ENCODE measurements around the gene FCHSD1. TPM values are rescaled to one million over a fixed set of nuclear protein-coding genes. Genes with fewer than 3 reads are reported as not detected.

The FCHSD1 gene
- polyA plus RNA-seq, 1 of the 3 experiments (the other 2 are of a cell fraction) = 49.2 TPM

DNA sequence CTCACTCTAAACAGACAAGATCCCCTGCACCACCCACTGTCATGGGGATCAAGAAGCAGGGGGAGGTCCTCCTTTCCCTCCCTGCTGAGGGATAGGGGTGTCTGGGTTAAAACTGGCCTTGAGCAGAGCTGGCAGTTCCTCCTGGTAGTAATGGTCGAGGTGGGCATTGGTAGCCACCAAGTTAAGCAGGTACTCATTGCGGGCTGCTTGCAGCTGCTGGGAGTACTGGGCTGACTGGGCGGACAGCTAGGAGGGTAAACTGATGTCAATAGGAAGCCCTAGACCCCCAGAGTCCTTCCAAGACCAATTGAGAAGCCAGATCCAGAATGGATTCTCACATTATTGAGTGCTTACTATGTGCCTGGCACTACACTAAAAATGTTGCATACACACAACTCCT, 3.4 kb downstream of the FCHSD1 start:
- H3K27me3 ChIP-seq (ENCODE audit: insufficient read depth) = no peaks in the 10 kb centered on the region
- H3K27ac ChIP-seq (ENCODE audit: low read depth in 2 of 2, low read length in 1 of 2) = no peak overlapping the region
- ChIA-PET CTCF (interaction anchor here (0.9 to 19.7 kb wide), 9 partner anchors 10 to 320 kb away, joined by 3 to 207 read pairs (median 8); partner anchors contain the start of gene DIAPH1), POLR2A (interaction anchor here (3.7 kb wide), 1 partner anchor 11 kb away, joined by 18 read pairs; the partner anchor contains the start of genes HDAC3 and RELL2)
- H3K4me1 ChIP-seq (ENCODE audit: control insufficient read depth in 1 of 2, insufficient read depth in 2 of 2, low read depth in 1 of 2, low read length in 1 of 2) = peaks cover 0 to 15% of the 10 kb centered on the region in 2 experiments; a peak in 1 of 4 replicates
- H3K79me2 ChIP-seq (ENCODE audit: insufficient read depth) = peaks cover 14% of the 10 kb centered on the region
- peaks cover 12 to 37% of the 10 kb centered on the region in 2 experiments for H3K36me3 ChIP-seq (replicated peaks in 1 of 2; ENCODE audit: control insufficient read depth in 1 of 2, insufficient read depth in 2 of 2, low read length in 1 of 2)
- no peak overlapping the region for H2AFZ ChIP-seq (ENCODE audit: low read depth)
- no peak overlapping the region for H3K4me2 ChIP-seq
- no peak overlapping the region for H3K9ac ChIP-seq
- 78% methylated on average over 3 of the region's 3 CpGs for WGBS (ENCODE audit: low lambda C conversion rate)
- DNase-seq = no peak
- H3K9me2 ChIP-seq = no peaks in the 10 kb centered on the region
- no peaks in the 10 kb centered on the region for H3K9me3 ChIP-seq
- TF ChIP-seq GABPA (IDR thresholded peaks at IDR 0.05; ENCODE audit: low read depth) (no peak), YY1 (IDR thresholded peaks at IDR 0.05; ENCODE audit: low read depth) (no peak), GATA2 (CRISPR knock-in tag; IDR thresholded peaks at IDR 0.05) (no peak), FOXM1 (IDR thresholded peaks at IDR 0.05; ENCODE audit: low read depth) (no peak), TAF1 (IDR thresholded peaks at IDR 0.05; ENCODE audit: borderline replicate concordance, low read depth, low read length) (no peak), ZBTB33 (IDR thresholded peaks at IDR 0.05; ENCODE audit: borderline replicate concordance, low read depth) (no peak), SIN3A (IDR thresholded peaks at IDR 0.05; ENCODE audit: borderline replicate concordance, low read depth, low read length) (no peak), RAD21 (IDR thresholded peaks at IDR 0.05; ENCODE audit: low read length) (no peak), MEF2A (IDR thresholded peaks at IDR 0.05; ENCODE audit: borderline replicate concordance, low read depth) (no peak), TCF12 (IDR thresholded peaks at IDR 0.05) (no peak), MXI1 (IDR thresholded peaks at IDR 0.05; ENCODE audit: low read depth, low read length) (no peak), JUND (IDR thresholded peaks at IDR 0.05) (no peak), NRF1 (IDR thresholded peaks at IDR 0.05; ENCODE audit: low read depth, low read length) (no peak), ELF1 (IDR thresholded peaks at IDR 0.05) (no peak)
- TF ChIP-seq, protein P1, sequence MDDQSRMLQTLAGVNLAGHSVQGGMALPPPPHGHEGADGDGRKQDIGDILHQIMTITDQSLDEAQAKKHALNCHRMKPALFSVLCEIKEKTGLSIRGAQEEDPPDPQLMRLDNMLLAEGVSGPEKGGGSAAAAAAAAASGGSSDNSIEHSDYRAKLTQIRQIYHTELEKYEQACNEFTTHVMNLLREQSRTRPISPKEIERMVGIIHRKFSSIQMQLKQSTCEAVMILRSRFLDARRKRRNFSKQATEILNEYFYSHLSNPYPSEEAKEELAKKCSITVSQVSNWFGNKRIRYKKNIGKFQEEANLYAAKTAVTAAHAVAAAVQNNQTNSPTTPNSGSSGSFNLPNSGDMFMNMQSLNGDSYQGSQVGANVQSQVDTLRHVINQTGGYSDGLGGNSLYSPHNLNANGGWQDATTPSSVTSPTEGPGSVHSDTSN (IDR thresholded peaks at IDR 0.05) = no peak
- H3F3A ChIP-seq (replicated peaks; ENCODE audit: insufficient read depth) = peaks cover 7% of the 10 kb centered on the region
- H4K20me1 ChIP-seq (ENCODE audit: insufficient read depth) = no peaks in the 10 kb centered on the region
- no peak overlapping the region for H3K4me3 ChIP-seq (ENCODE audit: low read depth in 2 of 2, low read length in 1 of 2)

GRCh38 chr5:141647242-141647641, 4.0 kb downstream of the FCHSD1 start:
- no peak overlapping the region for H3K4me3 ChIP-seq (ENCODE audit: low read depth in 2 of 2, low read length in 1 of 2)
- no peaks in the 10 kb centered on the region for H3K27me3 ChIP-seq (ENCODE audit: insufficient read depth)
- H3F3A ChIP-seq (replicated peaks; ENCODE audit: insufficient read depth) = peaks cover 10% of the 10 kb centered on the region
- POLR2A ChIA-PET = interaction anchor here (0.6 to 3.7 kb wide), 3 partner anchors 9 to 928 kb away, joined by 3 to 18 read pairs (median 5); partner anchors contain the start of genes HDAC3 and RELL2
- 89% methylated on average over 5 of the region's 5 CpGs for WGBS (ENCODE audit: low lambda C conversion rate)
- DNase-seq = no peak
- no peak overlapping the region for H2AFZ ChIP-seq (ENCODE audit: low read depth)
- TF ChIP-seq ZBTB33 (IDR thresholded peaks at IDR 0.05; ENCODE audit: borderline replicate concordance, low read depth) = no peak
- no peak for TF ChIP-seq CTCF (IDR thresholded peaks at IDR 0.05)
- no peak for TF ChIP-seq SMC3 (IDR thresholded peaks at IDR 0.05; ENCODE audit: low read depth, low read length)
- TF ChIP-seq YY1 (IDR thresholded peaks at IDR 0.05; ENCODE audit: low read depth) = no peak
- no peak for TF ChIP-seq JUND (IDR thresholded peaks at IDR 0.05)
- no peak for TF ChIP-seq GABPA (IDR thresholded peaks at IDR 0.05; ENCODE audit: low read depth)
- no peak for TF ChIP-seq RXRA (IDR thresholded peaks at IDR 0.05; ENCODE audit: borderline replicate concordance, low read depth)
- TF ChIP-seq, protein P1 (IDR thresholded peaks at IDR 0.05) = no peak
- no peak for TF ChIP-seq FOXJ3 (CRISPR knock-in tag; IDR thresholded peaks at IDR 0.05)
- no peak for TF ChIP-seq GATA2 (CRISPR knock-in tag; IDR thresholded peaks at IDR 0.05)
- peaks cover 14% of the 10 kb centered on the region for H3K79me2 ChIP-seq (ENCODE audit: insufficient read depth)
- H3K4me2 ChIP-seq = no peak overlapping the region
- peaks cover 12 to 37% of the 10 kb centered on the region in 2 experiments for H3K36me3 ChIP-seq (replicated peaks in 1 of 2; ENCODE audit: control insufficient read depth in 1 of 2, insufficient read depth in 2 of 2, low read length in 1 of 2)
- H3K9ac ChIP-seq = no peak overlapping the region
- CTCF ChIA-PET = interaction anchor here (0.9 to 19.7 kb wide), 9 partner anchors 9 to 321 kb away, joined by 3 to 207 read pairs (median 6); partner anchors contain the start of genes DIAPH1, HDAC3 and RELL2
- no peaks in the 10 kb centered on the region for H3K9me2 ChIP-seq
- no peak overlapping the region for H3K27ac ChIP-seq (ENCODE audit: low read depth in 2 of 2, low read length in 1 of 2)
- H3K9me3 ChIP-seq = no peaks in the 10 kb centered on the region
- H3K4me1 ChIP-seq (ENCODE audit: control insufficient read depth in 1 of 2, insufficient read depth in 2 of 2, low read depth in 1 of 2, low read length in 1 of 2) = peaks cover 0 to 15% of the 10 kb centered on the region in 2 experiments; a peak in 1 of 4 replicates
- 0 out of 2 replicates have a peak, but pooled peaks cover under 1% of the 10 kb centered on the region for H4K20me1 ChIP-seq (ENCODE audit: insufficient read depth)
